GM12878 (cell line): ENCODE measurements around the gene COL9A3. TPM values are rescaled to one million over a fixed set of nuclear protein-coding genes. Genes with fewer than 3 reads are reported as not detected.

ENCODE experiments used
- ATAC-seq: fragments of 200-7000 bp; cut with Tn5 transposase; 3 replicates; pipeline ENCODE4 v1.9.1; 2020; ENCODE audit warnings: mild to moderate bottlenecking, moderate library complexity
- BruUV-seq: library from RNA; stranded (reverse); fragments of 400-500 nt; replicated peaks from 2 replicates; lab custom pipeline; 2021; lab: Mats Ljungman, UMichigan
- CTCF ChIA-PET: fragments of 300-600 bp; sonication (Branson Sonifier 250); formaldehyde crosslinking; extraction: SDS; loops from one replicate; lab custom pipeline; 2021; ENCODE audit warnings: inconsistent platforms; lab: Yijun Ruan, JAX
- POLR2A ChIA-PET: fragments of 350-600 bp; formaldehyde crosslinking; extraction: SDS; loops from one replicate; lab custom pipeline; 2021; ENCODE audit warnings: inconsistent platforms; lab: Charles Lee
- RAD21 ChIA-PET: fragments of 300-600 bp; sonication (Branson Sonifier 250); formaldehyde crosslinking; loops from one replicate; lab custom pipeline; 2023; ENCODE audit warnings: antibody characterized with exemption; ENCODE audit not compliant: unreplicated experiment; lab: Charles Lee
- SMC1A ChIA-PET: fragments of 300-600 bp; sonication (Branson Sonifier 250); formaldehyde crosslinking; loops from one replicate; lab custom pipeline; 2023; ENCODE audit not compliant: unreplicated experiment, uncharacterized antibody; lab: Charles Lee
- DNase-seq: peaks from one replicate; pipeline ENCODE4 v3.0.0-alpha.2; 2011; ENCODE audit warnings: low read depth, low spot score
- FAIRE-seq: peaks from 3 replicates; lab custom pipeline; 2011; peaks lifted over from hg19 to GRCh38; lab: Jason Lieb, UNC
- H2AFZ ChIP-seq: 2 replicates; pipeline ENCODE4 v1.6.0; 2011; ENCODE audit warnings: low read depth, low read length, control low read depth; ENCODE audit not compliant: control insufficient read depth
- H3K27ac ChIP-seq: 2 replicates; pipeline ENCODE4 v1.5.1; 2011; ENCODE audit warnings: control low read depth; ENCODE audit not compliant: control insufficient read depth, insufficient read depth
- H3K27me3 ChIP-seq, 2 experiments: replicated peaks in 1 of 2; 2 replicates each; pipeline versions ENCODE4 v1.6.0 to v1.6.1; 2011; ENCODE audit warnings: low read length in 1 of 2; ENCODE audit not compliant: control insufficient read depth in 2 of 2, insufficient read depth in 2 of 2
- H3K36me3 ChIP-seq, 2 experiments: 2 replicates each; pipeline ENCODE4 v1.5.1; 2011; ENCODE audit warnings: low read length in 1 of 2; ENCODE audit not compliant: control insufficient read depth in 2 of 2, insufficient read depth in 2 of 2
- H3K4me1 ChIP-seq: 2 replicates; pipeline ENCODE4 v1.6.1; 2011; ENCODE audit warnings: mild to moderate bottlenecking, low read length, moderate library complexity, mixed read lengths; ENCODE audit not compliant: control insufficient read depth, insufficient read depth
- H3K4me2 ChIP-seq: 2 replicates; pipeline ENCODE4 v1.6.0; 2011; ENCODE audit warnings: control low read depth; ENCODE audit not compliant: control insufficient read depth, insufficient read depth
- H3K4me3 ChIP-seq: fragments of 200-600 bp; sonication (generic); 2 replicates; pipeline ENCODE4 v1.5.1; 2016
- H3K79me2 ChIP-seq: 2 replicates; pipeline ENCODE4 v1.6.0; 2011; ENCODE audit warnings: low read length; ENCODE audit not compliant: control insufficient read depth, insufficient read depth
- H3K9ac ChIP-seq: 2 replicates; pipeline ENCODE4 v1.8.0; 2011; ENCODE audit warnings: low read length, control low read depth, mixed read lengths; ENCODE audit not compliant: control insufficient read depth, insufficient read depth
- H3K9me3 ChIP-seq: replicated peaks from 3 replicates; pipeline ENCODE4 v1.5.1; 2011; ENCODE audit warnings: mild to moderate bottlenecking, low read length; ENCODE audit not compliant: control insufficient read depth, insufficient read depth
- H4K20me1 ChIP-seq: 2 replicates; pipeline ENCODE4 v1.6.0; 2011; ENCODE audit not compliant: control insufficient read depth, insufficient read depth
- BCL11A ChIP-seq: IDR thresholded peaks from 2 replicates; pipeline ENCODE4 v1.6.1; 2011; ENCODE audit warnings: low read depth, low read length
- MYC ChIP-seq: IDR thresholded peaks from 2 replicates; pipeline ENCODE4 v1.6.1; 2011; ENCODE audit warnings: mild to moderate bottlenecking, low read length, moderate library complexity, inconsistent platforms; ENCODE audit not compliant: insufficient read depth, insufficient replicate concordance, insufficient read length, severe bottlenecking
- NRF1 ChIP-seq: conservative IDR thresholded peaks from 2 replicates; pipeline ENCODE4 v1.6.1; 2011; ENCODE audit warnings: mild to moderate bottlenecking, low read depth, low read length, improper control_type of control experiment
- PML ChIP-seq: IDR thresholded peaks from 2 replicates; pipeline ENCODE4 v1.6.1; 2012; ENCODE audit warnings: low read length, inconsistent platforms
- SMAD1 ChIP-seq: fragments of 450-650 bp; IDR thresholded peaks from 2 replicates; pipeline ENCODE4 v1.6.1; 2018; ENCODE audit warnings: mild to moderate bottlenecking, low read depth; ENCODE audit not compliant: partially characterized antibody
- SMARCA5 ChIP-seq: fragments of 450-650 bp; IDR thresholded peaks from 2 replicates; pipeline ENCODE4 v1.6.1; 2017; ENCODE audit warnings: mild to moderate bottlenecking
- SP1 ChIP-seq: IDR thresholded peaks from one replicate; pipeline ENCODE4 v1.6.1; 2011; ENCODE audit warnings: low read depth, low read length
- TCF7 ChIP-seq: IDR thresholded peaks from 2 replicates; pipeline ENCODE4 v1.6.1; 2014; ENCODE audit warnings: antibody characterized with exemption, borderline replicate concordance
- ZNF207 ChIP-seq: fragments of 450-650 bp; IDR thresholded peaks from 2 replicates; pipeline ENCODE4 v1.6.1; 2014; ENCODE audit warnings: antibody characterized with exemption, mild to moderate bottlenecking, borderline replicate concordance
- ZNF384 ChIP-seq: IDR thresholded peaks from 2 replicates; pipeline ENCODE4 v1.6.1; 2012; ENCODE audit warnings: low read depth, mild to moderate bottlenecking, low read length, improper control_type of control experiment, borderline replicate concordance
- WGBS: methylation state at CpG from one replicate; pipeline ENCODE4 v1.1.6; 2016; ENCODE audit warnings: low lambda C conversion rate; ENCODE audit not compliant: insufficient replicate concordance, insufficient coverage; ENCODE audit errors: missing lambda C conversion rate; 5-methylcytosine and 5-hydroxymethylcytosine counted together
- in situ Hi-C: fragments of 300-500 bp; cut with MboI; formaldehyde crosslinking; loops from 9 replicates; pipeline ENCODE4 v1.14.3; 2018; ENCODE audit warnings: mixed read lengths
- intact Hi-C: fragments of 100-400 bp; cut with micrococcal nuclease; formaldehyde crosslinking; loops from one replicate; pipeline ENCODE4 v1.14.2; 2022; ENCODE audit not compliant: unreplicated experiment
- polyA plus RNA-seq, 11 experiments: library from polyadenylated mRNA; depleted of rRNA in 4 of 11; unstranded in 6 of 11; stranded (reverse) in 5 of 11; fragments of >200 nt; fragmentation: Nextera tagmentation in 4 of 11; fragmentation: Illumina TruSeq in 1 of 11; extraction: Ambion mirVana in 4 of 11; extraction: Trizol in 1 of 11; gene quantifications; 1 replicate in 1 of 11; 2 replicates in 10 of 11; pipeline versions ENCODE4 v1.2.1 to v1.2.3, GENCODE V29; 2011 to 2016; ENCODE audit warnings: inconsistent platforms in 2 of 11, missing spikeins in 2 of 11, low read depth in 1 of 11
- total RNA-seq, 4 experiments: library from RNA; depleted of rRNA in 3 of 4; stranded (reverse); fragments of >200 nt in 3 of 4; fragmentation: Illumina TruSeq in 1 of 4; extraction: Trizol in 1 of 4; gene quantifications; 2 replicates each; pipeline versions ENCODE4 v1.2.1 to v1.2.3, GENCODE V29; 2013 to 2021
- TF ChIP-seq, protein P1 (sequence below): IDR thresholded peaks from 2 replicates; pipeline ENCODE4 v1.6.1; 2012; ENCODE audit warnings: low read depth, low read length, improper control_type of control experiment
- TF ChIP-seq, protein P2 (sequence below), 3 experiments: IDR thresholded peaks in 2 of 3; conservative IDR thresholded peaks in 1 of 3; 2 replicates each; pipeline ENCODE4 v1.5.1; 2011; ENCODE audit warnings: low read depth in 3 of 3, low read length in 3 of 3, mild to moderate bottlenecking in 3 of 3, control low read depth in 2 of 3, moderate library complexity in 2 of 3, inconsistent platforms in 1 of 3, mixed read lengths in 1 of 3; ENCODE audit not compliant: control insufficient read depth in 2 of 3, insufficient read depth in 1 of 3; ENCODE audit errors: extremely low read depth in 1 of 3

Gene COL9A3
- total and polyA plus RNA-seq, 10 of the 15 experiments (the other 5 are each of a cell fraction or from before 2014, with no cell fraction given): 0.09 to 1.7 (median 0.63) TPM; not detected in 1

DNA sequence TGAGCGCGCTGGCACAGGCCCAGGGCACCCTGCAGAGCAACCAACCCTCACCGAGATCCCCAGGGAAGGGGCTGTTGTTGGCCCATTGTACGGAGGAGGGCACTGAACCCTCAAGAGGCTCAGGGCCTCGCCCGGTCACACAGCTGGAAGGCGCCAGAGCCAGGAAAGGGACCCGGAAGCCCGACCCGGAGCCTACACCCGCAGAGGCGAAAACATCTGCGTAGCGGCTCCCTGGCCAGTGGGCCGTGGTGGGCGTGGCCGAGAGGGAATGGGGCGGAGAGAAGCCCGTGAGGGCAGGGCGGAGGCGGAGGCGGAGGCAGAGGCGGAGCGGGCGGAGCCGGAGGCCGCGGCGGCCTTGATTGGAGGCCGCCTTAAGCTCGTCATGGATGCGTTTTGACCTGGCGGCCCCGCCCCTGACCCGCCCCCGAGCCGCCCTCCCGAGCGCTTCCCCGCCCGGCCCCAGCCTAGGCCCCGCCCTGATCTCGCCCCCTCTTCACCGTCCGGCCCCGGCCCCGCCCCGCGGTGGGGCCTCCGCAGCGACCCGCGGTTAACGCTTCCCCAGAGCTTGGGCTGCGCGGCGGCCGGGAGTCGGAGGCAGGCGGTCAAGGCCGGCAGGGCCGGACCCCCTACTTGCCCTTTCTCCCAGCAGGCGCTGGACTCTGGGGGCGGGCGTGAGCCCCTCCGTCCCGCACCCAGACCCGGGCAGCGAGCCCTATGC lies 22.7 kb upstream of the COL9A3 start (continued):
- TF ChIP-seq, protein P1, sequence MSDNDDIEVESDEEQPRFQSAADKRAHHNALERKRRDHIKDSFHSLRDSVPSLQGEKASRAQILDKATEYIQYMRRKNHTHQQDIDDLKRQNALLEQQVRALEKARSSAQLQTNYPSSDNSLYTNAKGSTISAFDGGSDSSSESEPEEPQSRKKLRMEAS: peak; percentile 13; the same call in 1 of the 2 replicates
- peak; percentile 48; the same call in 1 of the 2 replicates for TF ChIP-seq ZNF207
- TF ChIP-seq SMARCA5: peak; percentile 82

DNA sequence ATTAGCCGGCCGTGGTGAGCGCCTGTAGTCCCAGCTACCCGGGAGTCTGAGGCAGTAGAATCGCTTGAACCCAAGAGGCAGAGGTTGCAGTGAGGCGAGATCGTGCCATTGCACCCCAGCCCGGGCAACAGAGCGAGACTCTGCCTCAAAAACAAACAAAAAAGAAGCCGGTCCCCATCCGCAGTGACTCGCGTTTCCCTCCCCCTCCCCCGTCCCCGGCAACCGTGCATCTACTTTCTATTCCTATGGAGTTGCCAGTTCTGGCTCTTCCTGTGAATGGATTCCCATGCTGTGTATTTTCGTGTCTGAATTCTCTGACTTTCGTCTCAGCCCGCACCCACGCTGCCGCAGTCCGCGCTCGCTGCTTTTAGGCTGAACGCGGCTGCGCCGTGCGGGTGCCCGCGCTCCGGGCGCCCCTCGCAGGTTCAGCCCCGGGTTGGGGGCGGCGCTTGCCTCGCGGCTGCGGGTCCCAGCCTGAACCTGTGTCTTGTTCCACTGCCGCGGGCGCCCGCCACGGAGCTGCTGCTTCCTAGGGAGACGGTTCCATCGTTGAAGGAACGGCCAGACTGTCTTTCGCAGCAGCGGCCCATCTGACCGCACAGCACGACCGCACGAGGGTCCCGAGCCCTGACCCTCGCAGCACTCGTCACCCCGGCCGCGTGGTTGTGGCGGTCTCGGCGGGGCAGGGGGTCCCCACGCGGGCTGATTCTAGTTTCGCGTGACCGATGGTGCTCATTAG lies 21.7 kb upstream of the COL9A3 start:
- intact Hi-C loops: loop anchor here (2.0 kb wide), 1 partner anchor 176 kb away; no protein-coding TSS in a partner anchor
- Histone ChIP-seq H2AFZ (peak overlapping the region; percentile 77), H3K79me2 (peaks cover 7% of the 10 kb centered on the region), H3K27ac (peak overlapping the region; percentile 71), H3K9ac (peak overlapping the region; percentile 69), H3K9me3 (no peaks in the 10 kb centered on the region), H3K36me3 (peaks cover 5 to 6% of the 10 kb centered on the region in 2 experiments), H3K4me1 (peaks cover 19% of the 10 kb centered on the region), H3K4me2 (peak overlapping the region; percentile 95), H4K20me1 (no peaks in the 10 kb centered on the region), H3K4me3 (peak overlapping the region; percentile 76), H3K27me3 (no peaks in the 10 kb centered on the region; a peak in 1 of 4 replicates)
- peak; percentile 38 for ATAC-seq
- in situ Hi-C loops: loop anchor here (10.0 kb wide), 1 partner anchor 140 kb away; no protein-coding TSS in a partner anchor
- RAD21 ChIA-PET: interaction anchor here (0.5 to 2.1 kb wide), 6 partner anchors 28 to 293 kb away, joined by 3 to 12 read pairs (median 5); no protein-coding TSS in a partner anchor
- POLR2A ChIA-PET: interaction anchor here (1.5 to 3.1 kb wide), 7 partner anchors 10 to 293 kb away, joined by 3 to 19 read pairs (median 9); partner anchors contain the start of genes GID8, OGFR and SLCO4A1
- SMC1A ChIA-PET: interaction anchor here (0.8 kb wide), 1 partner anchor 8 kb away, joined by 4 read pairs; no protein-coding TSS in a partner anchor
- WGBS: under 1% methylated on average over 67 of the region's 68 CpGs
- no peak for DNase-seq
- no peak for FAIRE-seq
- CTCF ChIA-PET: interaction anchor here (1.1 to 5.0 kb wide), 2 partner anchors 12 to 171 kb away, joined by 3 to 43 read pairs; no protein-coding TSS in a partner anchor
- BruUV-seq: no TSS peak
- TF ChIP-seq PML (no peak), TCF7 (no peak), NRF1 (no peak), BCL11A (no peak), ZNF384 (peak; percentile 58), MYC (no peak), SP1 (no peak), SMAD1 (no peak)
- TF ChIP-seq, protein P1: peak; percentile 46; the same call in 1 of the 2 replicates
- TF ChIP-seq, protein P2, sequence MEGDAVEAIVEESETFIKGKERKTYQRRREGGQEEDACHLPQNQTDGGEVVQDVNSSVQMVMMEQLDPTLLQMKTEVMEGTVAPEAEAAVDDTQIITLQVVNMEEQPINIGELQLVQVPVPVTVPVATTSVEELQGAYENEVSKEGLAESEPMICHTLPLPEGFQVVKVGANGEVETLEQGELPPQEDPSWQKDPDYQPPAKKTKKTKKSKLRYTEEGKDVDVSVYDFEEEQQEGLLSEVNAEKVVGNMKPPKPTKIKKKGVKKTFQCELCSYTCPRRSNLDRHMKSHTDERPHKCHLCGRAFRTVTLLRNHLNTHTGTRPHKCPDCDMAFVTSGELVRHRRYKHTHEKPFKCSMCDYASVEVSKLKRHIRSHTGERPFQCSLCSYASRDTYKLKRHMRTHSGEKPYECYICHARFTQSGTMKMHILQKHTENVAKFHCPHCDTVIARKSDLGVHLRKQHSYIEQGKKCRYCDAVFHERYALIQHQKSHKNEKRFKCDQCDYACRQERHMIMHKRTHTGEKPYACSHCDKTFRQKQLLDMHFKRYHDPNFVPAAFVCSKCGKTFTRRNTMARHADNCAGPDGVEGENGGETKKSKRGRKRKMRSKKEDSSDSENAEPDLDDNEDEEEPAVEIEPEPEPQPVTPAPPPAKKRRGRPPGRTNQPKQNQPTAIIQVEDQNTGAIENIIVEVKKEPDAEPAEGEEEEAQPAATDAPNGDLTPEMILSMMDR (IDR thresholded peaks at IDR 0.05 in 2 of 3, conservative IDR thresholded peaks at IDR 0.05 in 1 of 3; ENCODE audit: control insufficient read depth in 2 of 3, extremely low read depth in 1 of 3, insufficient read depth in 1 of 3, low read depth in 3 of 3, low read length in 3 of 3): no peak
